NCI-H187 treated with DMSO at 0.1 percent for 48 hours (cell line): ENCODE measurements around the gene CHST12.
"Not testable (repeated sequence)": the region's sequence is repeated elsewhere in the genome, so short reads cannot be mapped to it uniquely, and the experiment has no call there.

Source experiments
- DNase-seq: peaks from one replicate; lab custom pipeline; 2025; lab: John Stamatoyannopoulos, UW

Gene CHST12

GRCh38 chr7:2460641-2461040, 57.2 kb downstream of the CHST12 start:
- DNase-seq: no peak

GRCh38 chr7:2461268-2462026, 58.0 kb downstream of the CHST12 start:
- DNase-seq: no peak

DNA sequence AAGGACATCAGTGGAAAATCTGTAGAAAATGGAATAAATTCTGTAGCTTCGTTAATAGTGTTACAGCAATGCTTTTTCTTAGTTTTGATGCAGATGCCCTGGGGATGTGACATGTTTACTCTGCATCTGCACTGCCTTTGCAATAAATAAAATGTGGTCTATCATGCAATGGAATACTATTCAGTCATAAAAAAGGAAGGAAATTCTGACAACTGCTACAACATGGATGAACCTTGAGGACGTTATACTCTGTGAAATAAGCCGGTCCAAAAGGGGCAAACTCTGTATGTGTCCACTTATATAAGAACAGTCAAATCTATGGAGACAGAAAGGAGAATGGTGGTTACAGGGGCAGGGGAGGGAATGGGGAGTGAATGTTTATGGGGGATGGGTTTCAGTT, 59.3 kb downstream of the CHST12 start:
- no peak for DNase-seq

DNA sequence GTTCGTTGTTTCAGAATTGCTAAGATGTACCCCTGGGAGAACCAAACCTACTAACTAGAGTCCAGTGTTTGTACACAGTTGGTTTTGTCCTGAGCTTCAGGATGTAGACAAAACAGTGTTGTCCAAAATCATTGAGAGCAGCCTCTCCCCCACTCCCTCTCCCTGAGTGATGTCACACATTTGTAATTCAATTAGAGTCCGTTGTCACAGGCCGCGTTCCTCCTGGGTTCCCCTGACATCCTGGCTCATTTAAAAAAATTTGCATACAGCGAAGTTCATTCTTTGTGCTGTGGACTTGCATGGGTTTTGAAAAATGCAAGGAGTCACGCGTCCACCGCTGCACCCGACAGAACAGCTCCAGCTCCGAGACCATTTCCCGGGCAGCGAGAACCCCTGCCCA, 62.5 kb downstream of the CHST12 start:
- DNase-seq: no peak

- no peak for DNase-seq
These were observed 63.3 kb downstream of the CHST12 start for GRCh38 chr7:2466675-2467074.

DNA sequence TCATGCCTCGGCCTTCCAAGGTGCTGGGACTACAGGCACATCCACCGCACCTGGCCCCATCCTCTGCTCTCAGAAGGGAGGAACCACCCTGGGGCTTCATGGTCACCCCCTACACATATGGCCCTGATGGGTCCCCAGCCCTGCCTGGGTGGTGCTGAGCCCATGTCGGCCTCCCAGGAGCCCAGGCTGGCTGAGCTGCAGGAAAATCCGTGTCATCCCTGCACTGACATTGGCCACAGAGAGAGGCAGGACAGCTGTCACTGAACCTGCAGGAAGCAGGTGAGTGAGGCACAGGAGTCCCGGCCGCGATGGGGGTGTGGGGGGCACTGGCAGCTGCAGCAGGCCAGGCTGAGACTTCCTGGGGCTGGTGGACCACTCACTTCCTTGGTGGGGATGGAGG, 64.8 kb downstream of the CHST12 start:
- no peak for DNase-seq

- not testable (repeated sequence) for DNase-seq
These were observed 66.2 kb downstream of the CHST12 start for GRCh38 chr7:2469460-2470203.

DNA sequence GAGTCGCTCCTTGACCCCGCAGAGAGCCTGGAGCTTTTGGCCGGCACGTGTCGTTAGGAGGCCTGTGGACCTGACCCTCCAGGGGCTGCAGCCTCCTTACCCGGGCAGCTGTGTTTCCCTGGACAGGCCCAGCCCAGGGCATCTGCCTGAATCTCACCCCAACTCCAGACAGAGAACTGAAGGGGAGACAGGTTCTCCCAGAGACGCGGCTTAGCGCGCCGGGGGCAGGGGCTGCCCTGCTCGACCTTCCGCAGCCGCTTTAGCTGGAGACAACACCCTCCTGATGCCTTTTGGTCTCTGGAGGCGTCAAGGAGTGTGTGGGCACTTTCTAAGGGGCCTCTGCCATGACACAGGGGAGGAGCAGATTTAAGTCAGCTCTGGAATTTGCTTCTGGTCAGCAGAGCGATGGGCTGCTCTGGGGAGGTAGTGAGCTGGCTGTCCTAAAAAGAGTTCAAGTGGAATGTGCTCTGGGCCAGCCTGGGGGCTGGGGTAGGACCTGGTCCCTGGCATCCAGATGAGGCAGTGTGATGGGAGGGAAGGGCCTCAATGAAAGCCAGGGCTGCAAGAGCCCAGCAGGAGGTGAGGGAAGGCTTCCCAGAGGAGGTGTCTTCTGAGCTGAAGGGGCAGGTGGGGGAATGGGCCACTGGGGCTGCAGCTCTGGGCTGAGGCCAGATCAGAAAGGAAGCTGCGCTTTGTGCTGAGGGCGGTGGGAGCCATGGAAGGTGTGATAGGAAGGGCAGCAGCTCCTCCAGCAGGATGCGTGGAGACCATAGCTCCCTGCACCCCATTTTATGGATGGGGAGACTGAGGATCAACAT, 67.0 kb downstream of the CHST12 start:
- DNase-seq: no peak

DNA sequence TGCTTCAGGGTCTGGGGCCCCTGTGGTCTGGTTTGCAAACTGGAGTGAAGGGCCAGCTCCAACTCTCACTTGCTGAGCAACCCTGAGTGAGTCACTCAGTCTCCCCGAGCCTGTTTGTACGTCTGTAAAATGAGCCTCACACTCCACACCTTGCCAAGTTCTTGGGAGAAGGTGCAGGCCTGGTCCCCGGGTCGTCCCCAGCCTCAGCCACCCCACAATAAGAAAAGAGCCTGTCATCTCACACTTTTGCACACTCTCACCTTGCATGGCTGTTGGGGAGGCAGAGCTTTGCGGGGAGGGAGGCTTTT, 67.6 kb downstream of the CHST12 start:
- no peak for DNase-seq

GRCh38 chr7:2471396-2471795, 68.0 kb downstream of the CHST12 start:
- no peak for DNase-seq

GRCh38 chr7:2472739-2473138, 69.3 kb downstream of the CHST12 start:
- no peak for DNase-seq

- DNase-seq: no peak
These were observed 70.2 kb downstream of the CHST12 start for GRCh38 chr7:2473496-2474180.

DNA sequence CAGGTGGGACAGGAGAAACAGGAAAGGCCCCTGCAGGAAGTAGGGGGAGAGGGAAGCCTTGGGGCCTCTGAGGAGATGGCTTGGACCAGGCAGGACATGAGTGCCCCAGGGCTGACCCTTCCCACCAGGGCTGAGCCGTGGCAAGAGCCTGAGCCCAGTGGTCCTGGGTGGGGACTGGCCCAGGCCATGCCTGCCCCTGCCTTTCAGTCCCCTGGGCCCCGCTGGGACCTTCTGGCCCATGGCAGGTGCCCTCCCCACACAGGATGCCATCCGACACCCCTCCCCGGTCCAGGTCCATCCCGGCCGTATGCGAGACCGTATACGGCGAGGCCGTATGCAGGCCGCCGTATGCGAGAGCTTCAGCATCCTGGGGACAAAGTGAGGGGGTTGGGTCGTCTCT, 70.8 kb downstream of the CHST12 start:
- no peak for DNase-seq

DNA sequence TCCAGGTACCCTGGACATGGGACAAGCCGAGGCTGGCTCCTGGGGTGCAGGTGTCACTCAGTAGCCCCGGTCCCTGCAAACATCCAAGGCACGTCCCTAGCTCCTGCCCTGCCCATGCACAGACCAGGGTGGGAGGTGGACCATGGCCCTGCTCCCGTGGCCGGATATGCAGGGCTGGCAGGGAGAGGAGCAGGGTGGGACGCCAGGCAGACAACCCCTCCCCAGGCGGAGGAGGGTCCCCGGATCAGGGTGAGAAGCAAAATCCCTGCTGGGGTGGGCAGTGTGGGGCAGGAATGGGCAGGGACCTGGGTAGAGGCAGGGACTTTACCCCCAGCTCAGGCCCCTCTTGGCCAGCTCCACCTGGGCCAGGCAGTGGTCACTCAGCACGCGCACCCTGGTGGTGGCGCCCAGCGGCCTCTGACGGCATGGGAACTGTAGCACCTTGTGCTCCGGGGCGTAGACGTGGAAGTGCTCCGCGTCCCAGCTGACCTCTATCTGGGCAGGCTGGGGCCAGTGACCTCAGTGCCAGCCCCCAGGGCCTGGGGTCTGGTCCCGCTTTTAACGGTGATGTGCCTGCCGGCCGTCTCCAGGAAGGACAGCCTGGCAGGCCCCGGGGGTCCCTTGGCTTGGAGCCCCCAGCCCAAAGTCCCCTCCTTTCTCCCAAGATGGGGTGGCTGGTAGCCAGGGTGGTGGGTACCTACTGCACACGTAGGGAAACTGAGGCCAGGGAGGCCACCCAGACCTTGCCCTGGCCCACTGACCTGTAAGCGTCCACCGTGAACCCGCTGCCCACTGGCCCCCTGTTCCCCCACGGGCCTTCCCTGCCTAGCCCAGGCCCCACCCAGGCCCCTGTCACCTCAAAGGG, 71.6 kb downstream of the CHST12 start:
- no peak for DNase-seq

GRCh38 chr7:2475678-2476015, 72.2 kb downstream of the CHST12 start:
- DNase-seq: no peak

- DNase-seq: no peak
These were observed 72.9 kb downstream of the CHST12 start, which contains the start of gene GRIFIN for GRCh38 chr7:2476298-2476697. GRIFIN (minus strand) TSS chr7:2476398; CDS start chr7:2476383, 15 bp downstream.

GRCh38 chr7:2476776-2477446, 73.5 kb downstream of the CHST12 start:
- no peak for DNase-seq

DNA sequence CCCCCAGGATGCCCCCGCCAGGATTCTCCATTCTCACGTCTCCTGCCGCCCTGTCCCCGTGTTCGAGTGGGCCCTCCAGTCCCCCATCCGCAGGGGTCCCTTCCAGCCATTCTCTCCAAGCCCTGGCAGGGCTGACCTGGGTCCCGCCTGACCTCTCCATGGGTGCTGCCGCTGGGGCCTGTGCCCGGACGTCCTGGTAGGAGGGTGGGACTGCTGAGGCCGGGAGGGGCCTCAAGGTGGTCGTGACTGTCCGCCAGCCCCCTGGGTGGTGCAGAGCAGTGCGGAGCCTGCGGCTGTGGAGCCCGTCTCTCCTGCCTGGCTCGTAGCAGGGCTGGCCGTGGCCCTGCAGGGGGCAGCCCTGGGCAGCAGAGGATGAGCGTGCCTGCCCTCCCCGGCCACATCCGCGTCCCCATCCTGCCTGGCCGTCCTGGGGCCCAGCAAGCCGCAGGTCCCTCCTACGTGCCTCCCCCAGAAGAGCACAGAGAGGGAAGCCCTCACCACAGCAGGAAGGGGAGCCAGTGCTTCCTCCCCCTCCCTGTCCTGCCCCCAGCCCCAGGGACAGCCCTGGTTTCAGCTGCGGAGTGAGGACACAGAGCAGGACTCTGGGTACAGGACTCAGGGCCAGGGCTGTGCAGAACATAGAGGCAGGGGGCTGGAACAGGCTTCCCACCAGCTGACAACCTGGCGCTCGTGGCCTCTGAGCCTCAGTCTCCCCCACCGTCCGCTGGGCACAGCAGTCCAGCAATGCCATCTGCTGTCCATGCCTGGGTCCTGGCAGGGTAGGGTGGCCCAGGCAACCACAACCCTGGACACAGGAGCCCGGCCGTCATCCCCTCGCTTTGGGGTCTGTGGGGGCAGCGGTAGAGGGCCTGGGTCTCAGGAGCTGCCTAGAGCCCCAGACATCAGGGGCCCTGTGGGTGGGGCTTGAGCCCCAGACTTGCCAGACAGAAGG, 74.3 kb downstream of the CHST12 start:
- DNase-seq: no peak

- no peak for DNase-seq
These were observed 75.0 kb downstream of the CHST12 start for GRCh38 chr7:2478399-2478785.

DNA sequence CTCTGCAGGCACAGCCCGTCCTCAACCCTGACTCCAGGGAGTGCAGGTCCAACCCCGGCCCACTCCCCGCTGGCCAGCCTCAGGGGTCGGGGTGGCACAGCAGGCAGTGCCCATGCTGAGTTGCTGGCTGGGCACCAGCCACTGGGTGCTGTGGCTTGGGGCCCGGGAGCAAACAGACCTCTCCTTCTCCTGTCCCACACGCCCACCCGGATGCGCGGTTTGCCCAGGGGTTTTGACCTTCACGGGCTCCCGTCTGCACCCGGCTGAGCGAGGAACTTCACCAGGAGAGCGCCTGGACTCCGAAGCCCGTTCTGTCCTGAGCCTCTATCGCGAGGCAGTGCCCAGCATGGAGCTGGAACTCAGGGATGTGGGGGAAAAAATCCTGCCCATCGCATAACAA, 75.4 kb downstream of the CHST12 start:
- no peak for DNase-seq
